HAP-1 (cell line): ENCODE measurements around the gene DAB1.
"Not testable (repeated sequence)": the region's sequence is repeated elsewhere in the genome, so short reads cannot be mapped to it uniquely, and the experiment has no call there.

Source experiments
- DNase-seq, 2 experiments: peaks; one replicate each; pipeline ENCODE4 v3.0.0-alpha.2; 2016 to 2020; ENCODE audit warnings: low spot score in 2 of 2
- H3K27me3 ChIP-seq: fragments of 250-450 bp; sonication (Bioruptor Pico); 2 replicates; pipeline ENCODE4 v1.5.1; 2020; ENCODE audit warnings: low read depth, mild to moderate bottlenecking, moderate library complexity
- H3K36me3 ChIP-seq: fragments of 250-450 bp; sonication (Bioruptor Pico); replicated peaks from 2 replicates; pipeline ENCODE4 v1.5.1; 2020; ENCODE audit warnings: mild to moderate bottlenecking
- H3K4me1 ChIP-seq: fragments of 250-450 bp; sonication (Bioruptor Pico); 2 replicates; pipeline ENCODE4 v1.5.1; 2020; ENCODE audit warnings: mild to moderate bottlenecking
- H3K4me3 ChIP-seq: fragments of 250-450 bp; sonication (Bioruptor Pico); 2 replicates; pipeline ENCODE4 v1.5.1; 2020; ENCODE audit warnings: mild to moderate bottlenecking, moderate library complexity
- H3K9me3 ChIP-seq: fragments of 250-450 bp; sonication (Bioruptor Pico); 2 replicates; pipeline ENCODE4 v1.5.1; 2020; ENCODE audit warnings: mild to moderate bottlenecking, moderate library complexity
- in situ Hi-C: fragments of 300-500 bp; cut with MboI; formaldehyde crosslinking; loops from 3 replicates; pipeline ENCODE4 v1.14.3; 2020; ENCODE audit warnings: low sequenced_read_pairs, inconsistent platforms, mixed read lengths

The DAB1 gene

DNA sequence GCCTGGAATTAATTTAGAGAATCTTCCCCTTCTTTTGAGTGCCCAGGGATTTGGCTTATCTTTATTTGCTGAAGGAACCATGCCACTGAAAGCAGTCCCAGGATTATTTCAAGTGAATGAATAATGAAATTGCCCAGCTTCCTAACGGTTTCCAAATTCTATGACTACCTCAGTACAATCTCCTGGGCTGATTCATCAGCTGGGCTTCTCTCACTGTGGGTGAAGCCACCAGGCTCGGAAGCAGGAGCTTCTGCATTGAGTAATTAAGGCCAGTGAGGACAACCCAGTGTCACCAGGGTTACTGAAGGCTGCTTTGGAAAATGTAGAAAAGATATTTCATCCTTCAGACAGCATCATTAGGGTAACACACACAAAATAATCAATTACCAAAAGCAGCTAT is 169.8 kb downstream of the DAB1 start:
- DNase-seq: no peak
- H3K36me3 ChIP-seq: no peaks in the 10 kb centered on the region
- H3K4me3 ChIP-seq: no peak overlapping the region
- no peaks in the 10 kb centered on the region for H3K9me3 ChIP-seq
- H3K27me3 ChIP-seq: no peaks in the 10 kb centered on the region
- no peaks in the 10 kb centered on the region for H3K4me1 ChIP-seq
- in situ Hi-C loops: no loop called here

- Histone ChIP-seq H3K9me3 (no peaks in the 10 kb centered on the region), H3K36me3 (no peaks in the 10 kb centered on the region), H3K4me1 (no peaks in the 10 kb centered on the region), H3K4me3 (no peak overlapping the region), H3K27me3 (no peaks in the 10 kb centered on the region)
- no peak for DNase-seq
- in situ Hi-C loops: no loop called here
Observed at GRCh38 chr1:57252597-57253294, 171.1 kb downstream of the DAB1 start.

- in situ Hi-C loops: no loop called here
- no peaks in the 10 kb centered on the region for H3K4me1 ChIP-seq
Observed at GRCh38 chr1:57250021-57250420, 173.8 kb downstream of the DAB1 start.

GRCh38 chr1:57249511-57249910 is 174.3 kb downstream of the DAB1 start:
- DNase-seq: no peak
- Histone ChIP-seq H3K9me3 (no peaks in the 10 kb centered on the region), H3K27me3 (no peaks in the 10 kb centered on the region), H3K36me3 (no peaks in the 10 kb centered on the region), H3K4me1 (no peaks in the 10 kb centered on the region), H3K4me3 (no peak overlapping the region)
- in situ Hi-C loops: no loop called here

More at GRCh38 chr1:57250021-57250420, 173.8 kb downstream of the DAB1 start:
- H3K4me3 ChIP-seq: no peak overlapping the region
- no peak for DNase-seq
- H3K9me3 ChIP-seq: no peaks in the 10 kb centered on the region
- no peaks in the 10 kb centered on the region for H3K27me3 ChIP-seq
- no peaks in the 10 kb centered on the region for H3K36me3 ChIP-seq

DNA sequence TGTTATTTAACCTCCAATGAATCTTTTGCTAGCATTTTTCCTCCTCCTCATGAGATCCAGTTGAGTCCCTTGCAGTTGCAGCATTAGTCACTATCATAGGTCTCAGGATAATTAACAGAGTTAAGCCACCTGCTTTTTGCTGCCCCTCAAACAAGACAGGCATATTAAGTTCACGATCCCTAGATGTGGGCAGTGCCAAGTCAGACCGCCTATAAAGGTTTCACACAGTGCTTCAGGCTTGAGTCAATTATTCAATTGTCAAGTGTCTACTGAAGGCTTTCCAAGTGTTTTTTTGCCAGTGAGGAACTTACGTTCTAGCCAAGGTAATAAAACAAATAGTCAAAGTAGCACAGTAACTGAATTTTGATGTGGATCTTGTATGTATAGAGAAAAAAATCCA is 175.0 kb downstream of the DAB1 start:
- no peaks in the 10 kb centered on the region for H3K9me3 ChIP-seq
- H3K4me3 ChIP-seq: no peak overlapping the region
- H3K36me3 ChIP-seq: no peaks in the 10 kb centered on the region
- H3K27me3 ChIP-seq: no peaks in the 10 kb centered on the region
- DNase-seq: no peak
- in situ Hi-C loops: no loop called here
- H3K4me1 ChIP-seq: no peaks in the 10 kb centered on the region

- no peak for DNase-seq
- H3K36me3 ChIP-seq: no peaks in the 10 kb centered on the region
- no peaks in the 10 kb centered on the region for H3K27me3 ChIP-seq
- in situ Hi-C loops: no loop called here
- H3K4me1 ChIP-seq: no peaks in the 10 kb centered on the region
- no peaks in the 10 kb centered on the region for H3K9me3 ChIP-seq
- H3K4me3 ChIP-seq: no peak overlapping the region
Observed at GRCh38 chr1:57238233-57238781, 185.6 kb downstream of the DAB1 start.

DNA sequence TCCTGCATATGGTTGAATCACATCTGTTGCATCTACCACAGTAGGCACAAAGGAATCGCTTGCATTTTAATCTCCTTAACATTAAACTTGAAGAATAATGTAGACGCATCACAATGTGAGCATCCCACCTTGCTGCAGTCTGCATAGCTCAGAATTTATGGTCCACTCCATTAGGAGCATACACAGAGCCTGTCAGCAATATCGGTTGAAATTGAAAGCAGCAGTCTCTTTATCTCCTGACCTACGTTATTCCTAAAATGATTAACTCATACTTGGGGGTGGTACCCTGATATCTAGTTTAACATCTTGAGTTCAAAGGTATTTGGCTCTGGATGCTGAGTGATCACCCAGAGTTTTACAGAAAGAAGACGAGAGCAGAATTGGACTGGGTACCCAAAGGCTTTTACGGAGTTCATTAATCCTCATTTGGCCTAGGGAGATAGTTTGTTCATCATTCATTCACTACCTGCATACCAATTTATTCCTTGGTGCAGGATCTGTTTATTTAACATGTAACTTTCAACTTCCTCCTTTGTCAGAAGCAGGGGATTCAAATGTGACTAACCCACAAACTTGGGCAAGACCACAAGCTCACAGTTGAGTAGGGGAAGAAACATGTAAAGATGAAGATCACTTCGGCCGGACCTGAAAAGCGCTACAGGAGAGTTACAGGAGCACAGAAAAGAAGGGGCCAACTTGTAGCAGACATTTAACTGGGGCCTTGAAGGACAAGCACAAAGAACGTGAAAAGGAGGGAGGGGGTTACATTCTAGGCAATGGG is 187.9 kb downstream of the DAB1 start:
- H3K4me3 ChIP-seq: no peak overlapping the region
- no peaks in the 10 kb centered on the region for H3K27me3 ChIP-seq
- in situ Hi-C loops: no loop called here
- no peaks in the 10 kb centered on the region for H3K4me1 ChIP-seq
- H3K36me3 ChIP-seq: no peaks in the 10 kb centered on the region
- DNase-seq: no peak
- no peaks in the 10 kb centered on the region for H3K9me3 ChIP-seq

DNA sequence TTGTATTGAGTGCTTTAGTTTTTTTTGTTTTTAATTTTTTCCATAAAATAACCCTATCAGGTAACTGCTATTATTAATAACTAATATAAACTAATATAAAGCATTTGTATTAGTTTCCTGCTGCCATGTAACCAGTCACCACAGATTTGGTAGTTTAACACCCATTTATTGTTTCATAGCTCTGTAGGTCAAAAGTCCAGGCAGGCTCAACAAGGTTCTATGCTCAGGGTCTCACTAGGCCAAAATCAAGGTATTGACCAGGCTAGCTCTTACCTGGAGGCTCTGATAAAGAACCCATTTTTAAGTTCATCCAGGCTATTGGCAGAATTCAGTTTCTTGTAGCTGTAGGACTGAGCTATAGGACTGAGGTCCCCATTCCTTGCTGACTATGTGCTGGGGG is 189.4 kb downstream of the DAB1 start:
- Histone ChIP-seq H3K9me3 (no peaks in the 10 kb centered on the region), H3K4me3 (no peak overlapping the region), H3K36me3 (no peaks in the 10 kb centered on the region), H3K27me3 (no peaks in the 10 kb centered on the region), H3K4me1 (no peaks in the 10 kb centered on the region)
- DNase-seq: no peak
- in situ Hi-C loops: no loop called here

DNA sequence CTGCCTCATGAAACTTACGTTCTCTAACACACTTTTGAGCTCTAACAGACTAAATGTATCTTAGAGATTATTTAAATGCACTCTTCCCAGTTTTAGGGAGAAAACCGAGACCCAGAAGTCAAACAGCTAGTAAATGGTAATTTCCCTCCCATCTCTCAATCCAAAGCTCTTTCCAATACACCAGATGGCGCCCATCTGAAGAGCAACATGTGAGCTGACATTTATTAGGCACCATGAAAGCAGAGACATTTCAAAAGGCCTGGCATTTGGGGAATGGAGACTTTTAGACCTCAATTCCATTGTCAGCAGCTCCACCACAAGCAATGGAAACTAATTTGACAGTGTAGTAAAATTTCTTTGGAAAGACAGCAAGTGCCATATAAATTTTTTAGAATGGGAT is 191.4 kb downstream of the DAB1 start:
- Histone ChIP-seq H3K4me3 (no peak overlapping the region), H3K27me3 (no peaks in the 10 kb centered on the region), H3K9me3 (no peaks in the 10 kb centered on the region), H3K36me3 (no peaks in the 10 kb centered on the region), H3K4me1 (no peaks in the 10 kb centered on the region)
- in situ Hi-C loops: no loop called here
- no peak for DNase-seq

GRCh38 chr1:57229998-57230397 is 193.9 kb downstream of the DAB1 start:
- Histone ChIP-seq H3K27me3 (no peaks in the 10 kb centered on the region), H3K9me3 (no peaks in the 10 kb centered on the region), H3K4me3 (no peak overlapping the region), H3K4me1 (no peaks in the 10 kb centered on the region), H3K36me3 (no peaks in the 10 kb centered on the region)
- in situ Hi-C loops: no loop called here
- DNase-seq: no peak

- in situ Hi-C loops: no loop called here
- Histone ChIP-seq H3K4me1 (no peaks in the 10 kb centered on the region), H3K27me3 (no peaks in the 10 kb centered on the region), H3K36me3 (no peaks in the 10 kb centered on the region), H3K9me3 (no peaks in the 10 kb centered on the region), H3K4me3 (no peak overlapping the region)
- DNase-seq: no peak
Observed at GRCh38 chr1:57229076-57229475, 194.8 kb downstream of the DAB1 start.

- H3K9me3 ChIP-seq: no peaks in the 10 kb centered on the region
- H3K27me3 ChIP-seq: no peaks in the 10 kb centered on the region
- H3K4me1 ChIP-seq: no peaks in the 10 kb centered on the region
- no peak for DNase-seq
- H3K36me3 ChIP-seq: no peaks in the 10 kb centered on the region
- H3K4me3 ChIP-seq: no peak overlapping the region
- in situ Hi-C loops: no loop called here
Observed at GRCh38 chr1:57222801-57223200, 201.1 kb downstream of the DAB1 start.

DNA sequence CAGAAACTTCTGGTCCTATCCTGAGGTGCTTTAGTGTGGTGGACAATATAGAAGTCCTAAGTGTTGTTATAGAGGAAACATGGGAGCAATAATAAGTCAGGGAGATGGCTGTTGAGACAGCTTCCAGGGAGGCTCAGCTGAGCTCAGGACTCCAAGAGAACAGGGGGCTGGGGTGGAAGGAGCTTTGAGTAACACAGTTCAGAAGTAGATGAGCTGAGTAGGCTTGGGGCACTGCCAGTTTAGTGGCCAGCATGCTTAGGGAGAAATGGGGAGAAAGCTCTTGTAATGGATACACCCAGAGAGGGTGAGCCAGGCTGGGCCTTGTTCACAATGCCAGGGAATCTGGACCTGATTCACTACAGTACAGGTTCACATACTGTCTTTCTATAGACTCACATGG is 201.6 kb downstream of the DAB1 start:
- Histone ChIP-seq H3K4me3 (no peak overlapping the region), H3K4me1 (no peaks in the 10 kb centered on the region), H3K9me3 (no peaks in the 10 kb centered on the region), H3K36me3 (no peaks in the 10 kb centered on the region), H3K27me3 (no peaks in the 10 kb centered on the region)
- in situ Hi-C loops: no loop called here
- no peak for DNase-seq

DNA sequence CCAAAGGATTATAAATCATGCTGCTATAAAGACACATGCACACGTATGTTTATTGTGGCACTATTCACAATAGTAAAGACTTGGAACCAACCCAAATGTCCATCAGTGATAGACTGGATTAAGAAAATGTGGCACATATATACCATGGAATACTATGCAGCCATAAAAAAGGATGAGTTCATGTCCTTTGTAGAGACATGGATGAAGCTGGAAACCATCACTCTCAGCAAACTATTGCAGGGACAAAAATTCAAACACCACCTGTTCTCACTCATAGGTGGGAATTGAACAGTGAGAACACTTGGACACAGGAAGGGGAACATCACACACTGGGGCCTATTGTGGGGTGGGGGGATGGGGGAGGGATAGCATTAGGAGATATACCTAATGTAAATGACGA is 203.0 kb downstream of the DAB1 start:
- DNase-seq, H3K4me3 ChIP-seq, H3K9me3 ChIP-seq, H3K4me1 ChIP-seq, H3K36me3 ChIP-seq, in situ Hi-C loops, H3K27me3 ChIP-seq: not testable (repeated sequence)
